GM21447 (cell line): ENCODE data around the gene UPB1.
"Not testable (repeated sequence)": the region's sequence is repeated elsewhere in the genome, so short reads cannot be mapped to it uniquely, and the experiment has no call there.

Source experiments
- ATAC-seq: cut with Tn5 transposase; IDR thresholded peaks from one replicate; pipeline ENCODE4 v1.9.1; 2021; ENCODE audit not compliant: unreplicated experiment

UPB1 gene

DNA sequence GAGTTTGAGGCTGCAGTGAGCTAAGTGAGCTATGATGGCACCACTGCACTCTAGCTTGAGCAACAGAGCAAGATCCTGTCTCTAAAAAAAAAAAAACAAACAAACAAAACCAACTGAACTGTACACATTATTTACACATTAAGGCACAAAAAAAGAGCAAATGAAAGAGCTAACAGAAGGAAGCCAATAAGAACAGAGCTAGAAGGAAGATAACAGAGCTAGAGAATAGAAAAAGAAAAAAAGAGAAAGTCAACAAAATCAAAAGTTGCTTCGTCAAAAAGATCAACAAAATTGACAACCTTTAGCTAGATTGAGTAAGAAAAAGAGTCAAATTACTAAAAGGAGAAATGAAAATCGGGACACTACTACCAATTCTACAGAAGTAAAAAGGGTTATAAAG lies 34.8 kb downstream of the UPB1 start:
- no peak for ATAC-seq

DNA sequence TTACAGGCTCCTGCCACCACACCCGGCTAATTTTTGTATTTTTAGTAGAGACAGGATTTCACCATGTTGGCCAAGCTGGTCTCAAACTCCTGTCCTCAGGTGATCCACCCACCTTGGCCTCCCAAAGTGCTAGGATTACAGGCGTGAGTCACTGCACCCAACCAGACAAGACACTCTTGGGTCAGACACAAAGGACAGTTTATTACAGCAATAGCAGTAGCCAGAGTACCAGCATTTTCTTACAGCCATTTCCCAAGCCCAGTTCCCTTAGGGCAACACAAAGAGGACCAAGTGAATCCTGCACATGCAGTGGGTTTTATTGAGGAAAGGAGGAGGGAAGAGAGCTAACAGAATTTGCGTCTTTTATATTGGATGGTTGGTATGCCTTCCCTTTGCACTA lies 35.8 kb downstream of the UPB1 start:
- not testable (repeated sequence) for ATAC-seq

DNA sequence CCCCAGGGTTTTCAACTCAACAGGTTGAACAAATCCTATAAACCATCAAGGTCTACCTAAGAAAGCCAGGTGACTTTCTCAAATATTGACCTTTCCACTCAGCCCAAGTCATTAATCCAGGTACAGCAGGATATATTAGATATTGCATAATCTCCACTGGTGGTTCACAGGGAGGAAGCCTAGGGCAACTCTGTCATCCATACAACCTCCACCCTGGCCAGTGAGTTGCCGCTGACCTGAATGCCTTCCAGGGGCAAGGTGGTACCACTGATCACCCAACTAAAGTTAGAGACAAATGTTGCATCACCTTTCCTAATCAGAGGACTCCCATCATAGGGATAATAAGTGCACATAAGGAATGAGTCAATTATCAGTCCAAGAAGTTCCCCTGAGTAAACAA lies 36.9 kb downstream of the UPB1 start:
- no peak for ATAC-seq

DNA sequence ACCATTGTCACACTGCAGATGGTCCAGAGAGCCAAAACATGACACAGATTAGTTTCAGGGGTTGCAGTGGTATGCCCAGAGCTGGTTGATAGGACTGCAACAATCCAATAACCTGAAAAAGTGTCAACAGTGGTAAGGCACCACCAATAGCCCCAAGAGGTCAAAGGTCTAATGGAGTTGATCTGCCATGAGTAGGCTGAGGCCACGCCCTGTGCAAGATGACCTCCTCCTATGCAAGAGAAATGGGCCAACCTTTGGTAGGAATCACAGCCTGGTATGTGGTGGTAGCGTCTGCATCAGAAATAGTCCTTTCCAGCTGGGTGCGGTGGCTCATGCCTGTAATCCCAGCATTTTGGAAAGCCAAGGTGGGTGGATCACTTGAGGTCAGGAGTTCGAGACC lies 40.2 kb downstream of the UPB1 start:
- ATAC-seq = no peak

- ATAC-seq = no peak
Measured at GRCh38 chr22:24536089-24536488, 41.0 kb downstream of the UPB1 start.

GRCh38 chr22:24540470-24540869 lies 45.3 kb downstream of the UPB1 start:
- no peak for ATAC-seq

DNA sequence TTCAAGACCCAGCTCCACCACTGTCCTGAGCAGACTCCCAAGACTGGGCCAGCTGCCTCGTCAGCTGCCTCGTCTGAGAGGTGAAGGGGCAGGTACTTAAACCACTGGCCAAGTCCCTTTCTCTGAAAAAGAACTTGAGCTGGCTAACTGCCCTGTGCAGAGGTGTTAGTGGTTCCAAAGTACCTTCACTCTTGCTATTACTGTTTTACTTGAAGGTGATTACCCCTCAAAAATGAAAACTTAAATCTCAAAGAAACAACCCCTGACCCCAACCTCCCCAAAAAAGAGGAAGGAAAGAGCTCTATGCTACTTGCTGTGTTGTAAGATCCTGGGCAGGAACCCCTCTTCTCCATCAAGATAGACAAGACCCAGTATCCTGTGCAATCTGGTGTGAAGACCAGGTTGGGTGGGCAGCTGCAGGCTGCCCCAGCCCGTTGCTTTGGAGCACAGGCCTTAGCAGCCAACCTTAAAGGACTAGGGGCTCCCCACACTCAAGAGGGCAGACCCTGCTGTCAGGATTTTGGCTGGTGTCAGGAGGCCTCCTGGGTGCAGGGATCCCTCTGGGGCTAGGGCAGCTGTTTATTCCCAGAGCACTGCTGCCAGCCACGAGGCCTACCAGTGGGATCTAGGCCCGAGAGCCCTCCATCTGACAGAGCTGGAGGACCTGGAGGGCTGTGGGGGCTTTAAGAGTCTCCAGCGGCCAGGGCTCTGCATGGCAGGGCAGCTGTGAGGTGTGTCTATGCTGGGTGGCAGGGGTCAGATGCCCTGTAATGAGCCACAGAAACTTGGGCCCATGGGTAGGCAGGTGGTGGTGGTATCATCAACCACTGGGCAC lies 46.8 kb downstream of the UPB1 start:
- no peak for ATAC-seq

DNA sequence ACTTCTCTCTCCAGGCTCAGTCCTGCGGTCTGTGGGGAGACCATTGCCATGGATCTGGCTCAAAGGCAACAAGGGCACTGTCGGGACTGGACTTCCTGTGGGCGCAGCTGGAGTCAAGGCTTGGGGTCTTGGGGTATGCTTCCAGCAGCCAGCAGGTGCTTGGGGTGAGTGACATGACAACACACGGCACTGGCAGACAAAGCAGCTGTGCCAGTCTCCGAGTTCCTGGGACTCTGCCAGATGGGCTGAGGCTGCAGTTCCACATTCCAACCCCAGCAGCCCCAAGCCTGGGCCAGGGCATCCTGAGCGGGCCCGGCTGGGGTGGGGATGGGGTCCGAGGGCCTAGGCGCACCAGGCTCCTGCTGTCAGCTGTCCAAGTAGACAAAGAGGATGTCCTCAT lies 47.5 kb downstream of the UPB1 start:
- no peak for ATAC-seq

DNA sequence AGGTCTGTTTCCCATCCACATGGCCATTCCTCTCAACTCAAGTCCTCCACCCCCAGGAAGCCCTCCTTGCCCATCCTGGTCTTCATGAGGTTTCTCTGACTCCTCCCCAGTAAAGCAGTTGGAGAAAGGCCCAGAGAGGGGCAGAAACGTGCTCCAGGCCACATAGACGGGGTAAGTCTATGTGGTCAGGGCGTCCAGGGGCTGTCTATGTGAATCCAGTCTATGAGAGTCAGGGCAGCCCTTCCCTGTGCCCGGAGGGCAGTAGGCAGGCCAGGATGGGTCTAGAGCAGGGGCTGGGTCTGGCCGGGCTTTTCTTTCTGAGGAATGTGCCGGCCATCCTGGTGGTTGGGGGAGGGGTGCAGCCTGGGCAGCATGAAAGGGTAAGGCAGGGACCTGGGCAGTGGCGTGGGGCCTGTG lies 48.1 kb downstream of the UPB1 start:
- no peak for ATAC-seq

DNA sequence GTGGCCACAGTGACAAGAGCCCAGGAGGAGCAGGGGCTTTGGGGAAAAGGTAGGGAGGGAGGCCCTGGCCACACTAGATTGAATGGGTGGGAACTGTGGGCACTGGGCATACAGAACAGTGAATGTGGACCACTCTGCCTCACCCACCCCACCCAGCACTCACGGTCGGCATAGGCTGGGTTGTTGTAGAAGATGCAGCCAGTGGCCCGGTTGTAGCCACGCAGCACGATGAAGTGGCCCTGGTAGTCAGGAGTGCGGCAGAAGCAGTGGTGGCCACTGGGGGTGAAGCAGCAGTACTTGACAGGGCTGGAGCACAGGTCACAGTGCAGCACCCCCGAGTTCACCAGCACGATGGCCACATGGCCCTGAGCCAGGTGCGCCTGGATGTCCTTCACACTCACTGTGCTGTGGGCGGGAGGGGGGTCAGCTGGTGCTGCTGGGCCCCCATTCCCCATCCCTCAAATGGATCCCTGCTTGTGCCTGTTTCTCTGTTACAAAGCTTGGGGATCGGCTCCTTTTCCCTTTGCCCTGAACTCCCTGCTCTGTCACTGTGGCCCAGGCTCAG lies 48.6 kb downstream of the UPB1 start:
- ATAC-seq = no peak

- no peak for ATAC-seq
Measured at GRCh38 chr22:24548812-24549211, 53.7 kb downstream of the UPB1 start.

DNA sequence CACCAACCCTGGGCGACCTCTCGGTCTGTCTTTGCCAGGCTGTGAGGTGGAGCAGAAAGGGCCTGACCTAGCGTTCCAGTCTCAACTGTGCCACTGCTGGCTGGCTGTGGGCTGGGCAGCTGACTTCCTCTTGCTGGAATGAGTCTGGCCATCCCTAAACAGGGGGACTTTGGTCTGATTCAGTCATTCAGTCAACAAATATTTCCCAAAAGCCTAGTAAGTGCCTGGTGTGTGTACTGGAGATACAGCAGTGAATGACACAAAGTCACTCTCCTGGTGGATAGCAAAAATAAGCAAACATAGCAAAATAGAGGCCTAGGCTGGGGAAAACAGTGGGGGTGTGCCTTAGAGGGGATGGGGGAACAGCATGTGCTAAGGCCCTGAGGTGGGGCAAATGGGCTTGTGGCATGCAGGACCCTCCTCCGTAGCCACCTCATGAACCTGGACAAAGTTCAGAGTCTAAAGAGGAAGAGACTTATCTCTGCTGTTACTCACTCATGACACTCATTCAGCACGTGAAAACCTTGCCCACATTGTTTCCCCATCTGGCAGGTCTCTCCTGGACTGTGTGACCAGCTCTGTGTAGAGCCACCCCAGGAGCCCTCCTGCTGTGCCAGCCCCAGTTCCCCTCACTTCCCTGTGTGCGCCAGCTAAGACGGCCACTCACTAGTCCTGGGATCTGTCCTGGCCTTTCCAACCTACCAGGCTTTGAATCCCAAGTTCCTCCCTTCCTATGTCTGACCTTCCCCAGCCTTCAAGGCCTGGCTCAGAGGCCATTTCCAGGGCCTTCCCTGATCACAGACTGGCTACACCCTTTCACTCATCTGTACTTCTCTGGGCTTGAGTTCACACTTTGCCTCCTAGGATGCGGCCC lies 55.1 kb downstream of the UPB1 start:
- no peak for ATAC-seq

GRCh38 chr22:24550902-24551435 lies 55.8 kb downstream of the UPB1 start:
- no peak for ATAC-seq

DNA sequence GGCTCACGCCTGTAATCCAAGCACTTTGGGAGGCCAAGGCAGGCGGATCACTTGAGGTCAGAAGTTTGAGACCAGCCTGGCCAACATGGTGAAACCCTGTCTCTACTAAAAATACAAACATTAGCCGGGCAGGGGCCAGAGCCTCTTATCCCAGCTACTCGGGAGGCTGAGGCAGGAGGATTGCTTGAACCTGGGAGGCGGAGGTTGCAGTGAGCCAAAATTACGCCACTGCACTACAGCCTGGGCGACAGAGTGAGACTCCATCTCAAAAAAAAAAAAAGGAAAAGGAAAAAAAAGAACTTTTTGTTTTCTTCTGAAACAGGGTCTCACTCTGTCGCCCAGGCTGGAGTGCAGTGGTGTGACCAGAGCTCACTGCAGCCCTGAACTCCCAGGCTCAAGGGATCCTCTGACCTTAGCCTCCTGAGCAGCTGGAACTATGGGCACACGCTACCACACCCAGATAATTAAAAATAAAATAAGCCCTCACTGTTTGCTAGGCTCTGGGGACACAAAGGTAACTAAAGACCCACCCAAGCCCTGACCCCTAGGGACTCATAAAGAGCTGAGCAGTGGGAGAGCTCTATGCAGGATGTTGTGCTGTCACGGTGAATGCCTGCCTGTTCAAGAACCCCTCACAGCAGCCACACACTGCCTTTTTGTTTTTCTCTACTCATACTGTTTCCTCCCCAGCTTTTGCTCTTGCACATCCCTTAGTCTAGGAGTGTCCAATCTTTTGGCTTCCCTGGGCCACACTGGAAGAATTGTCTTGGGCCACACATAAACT lies 57.6 kb downstream of the UPB1 start:
- ATAC-seq = not testable (repeated sequence)

GRCh38 chr22:24553597-24554312 lies 58.6 kb downstream of the UPB1 start:
- ATAC-seq = no peak

GRCh38 chr22:24554313-24555164 lies 59.4 kb downstream of the UPB1 start, which contains the start of gene GUCD1:
Gene GUCD1, minus strand, starts transcription at chr22:24555138. Its CDS starts 147 bp downstream, at chr22:24554991.
- peak; percentile 14 for ATAC-seq

DNA sequence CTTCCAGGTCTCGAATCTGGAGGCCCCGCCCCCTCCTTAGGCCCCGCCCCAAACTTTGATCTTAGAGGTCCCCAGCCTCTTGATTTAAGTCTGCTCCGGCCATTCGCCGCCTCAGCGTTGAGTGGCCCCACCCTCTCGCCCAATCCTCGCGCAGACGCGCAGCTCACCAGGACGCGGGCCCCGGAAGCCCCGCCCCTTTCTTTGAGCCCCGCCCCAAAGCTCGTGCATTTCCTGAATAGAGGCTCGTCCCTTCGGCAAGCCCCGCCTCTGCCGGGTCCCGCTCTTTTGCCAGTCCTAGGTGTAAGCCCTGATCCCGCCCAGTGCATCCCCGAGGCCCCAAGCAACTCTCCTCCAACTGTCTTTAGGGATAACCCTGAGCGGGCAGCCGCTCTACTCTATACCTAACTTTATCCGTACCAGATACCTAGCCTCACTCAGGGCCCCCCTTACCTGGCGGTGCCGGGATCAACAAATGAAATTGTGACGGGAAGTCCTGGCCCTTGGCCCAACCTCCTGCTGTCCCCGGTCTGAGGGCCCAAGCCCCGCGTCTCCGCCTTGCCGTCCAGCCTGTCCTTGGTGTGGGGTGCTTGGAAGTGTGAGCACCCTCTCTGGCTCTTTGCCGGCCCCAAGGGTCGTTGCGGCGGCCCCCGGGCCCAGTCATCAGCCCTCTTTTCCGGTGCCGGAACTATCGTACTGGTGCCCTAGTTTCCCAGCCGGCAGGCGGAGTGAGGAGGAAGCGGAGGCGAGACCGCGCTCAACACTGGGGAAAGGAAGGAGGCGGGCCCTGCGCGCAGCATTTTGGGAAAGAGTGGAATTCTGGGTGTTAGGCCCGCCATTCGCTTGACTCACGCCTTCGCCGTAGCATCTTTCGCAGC lies 60.3 kb downstream of the UPB1 start, which contains the start of gene SNRPD3:
Gene SNRPD3, plus strand, starts transcription at position 835 of the 875 bp plus-strand sequence. CDS start 1,676 bp downstream, outside the sequence.
- ATAC-seq = peak; percentile 60

- ATAC-seq = no peak
Measured at GRCh38 chr22:24559471-24559870, 64.3 kb downstream of the UPB1 start.
